ENCODE data around the gene STAB2. TPM values are rescaled to one million over a fixed set of nuclear protein-coding genes. Genes with fewer than 3 reads are reported as not detected.

STAB2 gene
- total RNA-seq, 1 donor from 2014 or later, result not detected

- H3K36me3 Mint-ChIP-seq (ENCODE audit: unreplicated experiment), result no peaks in the 10 kb centered on the region
Measured at GRCh38 chr12:103654816-103655215, 67.7 kb downstream of the STAB2 start.

DNA sequence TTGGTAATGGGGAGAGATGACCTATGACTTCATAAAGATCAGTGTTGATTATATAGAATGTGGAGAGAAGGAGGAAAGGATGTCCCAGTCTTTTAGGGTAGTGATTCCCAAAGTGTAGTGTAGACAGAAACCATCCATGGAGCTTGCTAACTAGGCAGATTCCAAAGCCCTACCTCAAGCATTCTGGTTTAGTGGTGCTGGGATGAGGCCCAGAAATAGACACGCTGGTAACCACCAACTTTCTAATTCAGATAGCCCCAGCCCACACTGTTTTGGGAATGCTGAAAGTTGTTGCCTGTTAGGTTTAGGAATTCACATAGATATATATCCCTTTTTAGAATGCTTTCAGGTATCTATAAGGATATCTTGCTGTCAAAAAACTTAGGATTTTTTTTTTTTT, 69.2 kb downstream of the STAB2 start:
- H3K27ac Mint-ChIP-seq (ENCODE audit: unreplicated experiment), result no peak overlapping the region
- no peaks in the 10 kb centered on the region for H3K9me3 Mint-ChIP-seq (ENCODE audit: unreplicated experiment)
- H3K4me1 Mint-ChIP-seq (ENCODE audit: unreplicated experiment), result no peaks in the 10 kb centered on the region
- no peak overlapping the region for H3K4me3 Mint-ChIP-seq (ENCODE audit: unreplicated experiment)
- H3K36me3 Mint-ChIP-seq (ENCODE audit: unreplicated experiment), result no peaks in the 10 kb centered on the region
- TF ChIP-seq, protein P1, sequence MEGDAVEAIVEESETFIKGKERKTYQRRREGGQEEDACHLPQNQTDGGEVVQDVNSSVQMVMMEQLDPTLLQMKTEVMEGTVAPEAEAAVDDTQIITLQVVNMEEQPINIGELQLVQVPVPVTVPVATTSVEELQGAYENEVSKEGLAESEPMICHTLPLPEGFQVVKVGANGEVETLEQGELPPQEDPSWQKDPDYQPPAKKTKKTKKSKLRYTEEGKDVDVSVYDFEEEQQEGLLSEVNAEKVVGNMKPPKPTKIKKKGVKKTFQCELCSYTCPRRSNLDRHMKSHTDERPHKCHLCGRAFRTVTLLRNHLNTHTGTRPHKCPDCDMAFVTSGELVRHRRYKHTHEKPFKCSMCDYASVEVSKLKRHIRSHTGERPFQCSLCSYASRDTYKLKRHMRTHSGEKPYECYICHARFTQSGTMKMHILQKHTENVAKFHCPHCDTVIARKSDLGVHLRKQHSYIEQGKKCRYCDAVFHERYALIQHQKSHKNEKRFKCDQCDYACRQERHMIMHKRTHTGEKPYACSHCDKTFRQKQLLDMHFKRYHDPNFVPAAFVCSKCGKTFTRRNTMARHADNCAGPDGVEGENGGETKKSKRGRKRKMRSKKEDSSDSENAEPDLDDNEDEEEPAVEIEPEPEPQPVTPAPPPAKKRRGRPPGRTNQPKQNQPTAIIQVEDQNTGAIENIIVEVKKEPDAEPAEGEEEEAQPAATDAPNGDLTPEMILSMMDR (IDR thresholded peaks at IDR 0.05), result no peak
- DNase-seq (ENCODE audit: extremely low spot score, unreplicated experiment), result no peak
- peaks cover 11% of the 10 kb centered on the region for H3K27me3 Mint-ChIP-seq (ENCODE audit: unreplicated experiment)

More at GRCh38 chr12:103654816-103655215, 67.7 kb downstream of the STAB2 start:
- peaks cover 5% of the 10 kb centered on the region for H3K27me3 Mint-ChIP-seq (ENCODE audit: unreplicated experiment)
- H3K4me1 Mint-ChIP-seq (ENCODE audit: unreplicated experiment), result no peaks in the 10 kb centered on the region
- no peaks in the 10 kb centered on the region for H3K9me3 Mint-ChIP-seq (ENCODE audit: unreplicated experiment)
- TF ChIP-seq, protein P1 (IDR thresholded peaks at IDR 0.05), result no peak
- no peak overlapping the region for H3K4me3 Mint-ChIP-seq (ENCODE audit: unreplicated experiment)
- no peak for DNase-seq (ENCODE audit: extremely low spot score, unreplicated experiment)
- H3K27ac Mint-ChIP-seq (ENCODE audit: unreplicated experiment), result no peak overlapping the region

DNA sequence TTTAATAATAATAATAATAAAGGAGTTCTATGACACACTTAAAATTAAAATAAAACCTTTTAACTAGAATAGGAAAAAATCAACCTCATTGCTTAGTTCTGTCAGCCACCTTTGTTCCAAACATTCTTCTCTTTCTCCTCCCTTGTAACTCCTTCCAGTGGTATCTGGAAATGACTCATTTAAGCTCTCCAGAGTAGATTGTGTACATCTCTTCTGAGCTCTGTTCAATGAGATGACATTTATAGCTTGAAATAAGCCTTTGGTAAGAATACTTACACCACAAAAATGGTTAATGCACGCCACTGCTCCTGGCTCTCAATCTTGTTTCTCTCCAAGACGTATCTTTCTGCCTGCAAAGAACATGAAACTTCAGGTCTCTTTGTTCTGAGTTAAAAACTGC, 70.3 kb downstream of the STAB2 start:
- DNase-seq (ENCODE audit: extremely low spot score, unreplicated experiment), result no peak

DNA sequence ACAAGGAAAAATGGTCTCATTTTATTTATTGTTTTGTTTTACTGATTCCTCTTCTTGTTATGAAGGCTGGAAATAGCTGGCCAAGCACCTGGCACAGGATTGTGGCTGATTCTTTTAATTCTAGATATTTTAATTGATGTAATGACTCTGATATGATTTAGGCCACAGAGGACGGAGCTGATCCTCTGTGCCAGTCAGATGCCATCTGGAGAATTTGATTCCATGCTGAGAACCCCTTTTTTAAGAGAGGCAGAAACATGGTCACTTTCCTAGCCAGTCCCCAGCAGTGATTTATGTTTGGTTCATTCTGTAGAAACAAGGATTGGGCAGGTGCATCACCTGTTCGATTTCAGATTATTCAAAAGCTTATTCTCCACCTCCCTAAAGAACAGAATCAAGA, 77.6 kb downstream of the STAB2 start:
- Mint-ChIP-seq H3K27me3 (ENCODE audit: unreplicated experiment) (peaks cover 29% of the 10 kb centered on the region), H3K9me3 (ENCODE audit: unreplicated experiment) (no peaks in the 10 kb centered on the region), H3K27ac (ENCODE audit: unreplicated experiment) (no peak overlapping the region), H3K4me1 (ENCODE audit: unreplicated experiment) (no peaks in the 10 kb centered on the region), H3K4me3 (ENCODE audit: unreplicated experiment) (no peak overlapping the region), H3K36me3 (ENCODE audit: unreplicated experiment) (no peaks in the 10 kb centered on the region)
- TF ChIP-seq, protein P1 (IDR thresholded peaks at IDR 0.05), result no peak
- DNase-seq (ENCODE audit: extremely low spot score, unreplicated experiment), result no peak

More for the DNA sequence above, 70.3 kb downstream of the STAB2 start:
- Mint-ChIP-seq H3K4me1 (ENCODE audit: unreplicated experiment) (no peaks in the 10 kb centered on the region), H3K9me3 (ENCODE audit: unreplicated experiment) (no peaks in the 10 kb centered on the region), H3K4me3 (ENCODE audit: unreplicated experiment) (no peak overlapping the region), H3K27ac (ENCODE audit: unreplicated experiment) (no peak overlapping the region), H3K36me3 (ENCODE audit: unreplicated experiment) (no peaks in the 10 kb centered on the region), H3K27me3 (ENCODE audit: unreplicated experiment) (peaks cover 18% of the 10 kb centered on the region)
- TF ChIP-seq, protein P1 (IDR thresholded peaks at IDR 0.05), result no peak

- no peak overlapping the region for H3K4me3 Mint-ChIP-seq (ENCODE audit: unreplicated experiment)
- TF ChIP-seq, protein P1 (IDR thresholded peaks at IDR 0.05), result no peak
- no peaks in the 10 kb centered on the region for H3K4me1 Mint-ChIP-seq (ENCODE audit: unreplicated experiment)
- H3K27ac Mint-ChIP-seq (ENCODE audit: unreplicated experiment), result no peak overlapping the region
- H3K36me3 Mint-ChIP-seq (ENCODE audit: unreplicated experiment), result no peaks in the 10 kb centered on the region
- peaks cover 24% of the 10 kb centered on the region for H3K27me3 Mint-ChIP-seq (ENCODE audit: unreplicated experiment)
- no peak for DNase-seq (ENCODE audit: extremely low spot score, unreplicated experiment)
- H3K9me3 Mint-ChIP-seq (ENCODE audit: unreplicated experiment), result no peaks in the 10 kb centered on the region
Measured at GRCh38 chr12:103665971-103666370, 78.9 kb downstream of the STAB2 start.
